Dermis blood vessel endothelial cell (primary cell): Measurements from ENCODE around the gene TIMM44. TPM values are rescaled to one million over a fixed set of nuclear protein-coding genes. Genes with fewer than 3 reads are reported as not detected.
A peak's percentile ranks its signal among the peaks of the same experiment; 100 is the strongest.

ENCODE experiments used
- DNase-seq: peaks from one replicate; pipeline ENCODE4 v3.0.0; 2010
- total RNA-seq: library from RNA; depleted of rRNA; stranded (reverse); fragments of >200 nt; gene quantifications from 2 replicates; pipeline ENCODE4 v1.2.3, GENCODE V29; 2014

The TIMM44 gene
- total RNA-seq, 1 donor from 2014 or later = 53.4 TPM

DNA sequence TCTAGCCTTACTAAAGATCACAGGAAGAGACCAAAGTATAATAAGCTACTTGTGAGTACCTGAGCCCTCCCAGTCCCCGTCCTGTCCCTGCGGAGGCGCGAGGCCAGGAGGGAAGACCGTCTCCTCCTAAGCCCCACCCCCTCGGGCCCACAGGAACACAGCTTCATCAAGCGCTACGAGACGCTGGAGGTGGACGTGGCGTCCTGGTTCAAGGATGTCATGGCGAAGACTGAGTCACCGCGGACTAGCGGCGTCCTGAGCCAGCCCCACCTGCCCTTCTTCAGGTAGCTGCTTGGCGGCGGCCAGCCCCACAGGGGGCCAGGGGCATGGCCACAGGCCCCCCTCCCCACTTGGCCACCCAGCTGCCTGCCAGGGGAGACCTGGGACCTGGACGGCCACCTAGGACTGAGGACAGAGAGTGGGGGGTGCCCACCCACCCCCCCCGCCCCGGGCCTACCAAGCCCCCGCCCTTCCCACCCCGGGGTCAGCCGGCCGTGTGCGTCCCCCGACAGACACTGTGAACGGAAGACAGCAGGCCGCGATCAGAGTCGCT, 31.2 kb downstream of the TIMM44 start:
- DNase-seq = no peak

GRCh38 chr19:7911508-7912143, 31.8 kb downstream of the TIMM44 start:
- no peak for DNase-seq

DNA sequence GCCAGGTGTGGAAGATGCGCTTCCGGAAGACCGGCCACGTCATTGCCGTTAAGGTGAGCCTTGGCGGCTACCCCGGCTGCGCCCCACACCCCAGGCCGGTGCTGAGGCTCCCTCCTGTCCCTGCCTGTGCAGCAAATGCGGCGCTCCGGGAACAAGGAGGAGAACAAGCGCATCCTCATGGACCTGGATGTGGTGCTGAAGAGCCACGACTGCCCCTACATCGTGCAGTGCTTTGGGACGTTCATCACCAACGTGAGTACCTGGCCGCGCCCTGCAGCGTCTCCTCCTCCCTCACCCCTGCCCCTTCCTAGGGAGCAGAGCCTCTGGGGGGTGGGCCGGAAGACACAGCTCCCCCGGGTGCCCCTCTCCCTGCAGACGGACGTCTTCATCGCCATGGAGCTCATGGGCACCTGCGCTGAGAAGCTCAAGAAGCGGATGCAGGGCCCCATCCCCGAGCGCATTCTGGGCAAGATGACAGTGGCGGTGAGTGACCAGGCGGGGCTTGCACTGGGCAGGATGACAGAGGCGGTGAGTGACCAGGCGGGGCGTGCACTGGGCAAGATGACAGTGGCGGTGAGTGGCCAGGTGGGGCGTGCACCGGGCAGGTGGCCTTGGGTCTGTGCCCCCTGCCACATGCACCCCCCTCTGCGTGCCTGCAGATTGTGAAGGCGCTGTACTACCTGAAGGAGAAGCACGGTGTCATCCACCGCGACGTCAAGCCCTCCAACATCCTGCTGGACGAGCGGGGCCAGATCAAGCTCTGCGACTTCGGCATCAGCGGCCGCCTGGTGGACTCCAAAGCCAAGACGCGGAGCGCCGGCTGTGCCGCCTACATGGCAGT, 32.9 kb downstream of the TIMM44 start:
- no peak for DNase-seq

- DNase-seq = no peak
These were observed 33.9 kb downstream of the TIMM44 start for GRCh38 chr19:7909471-7910067.

DNA sequence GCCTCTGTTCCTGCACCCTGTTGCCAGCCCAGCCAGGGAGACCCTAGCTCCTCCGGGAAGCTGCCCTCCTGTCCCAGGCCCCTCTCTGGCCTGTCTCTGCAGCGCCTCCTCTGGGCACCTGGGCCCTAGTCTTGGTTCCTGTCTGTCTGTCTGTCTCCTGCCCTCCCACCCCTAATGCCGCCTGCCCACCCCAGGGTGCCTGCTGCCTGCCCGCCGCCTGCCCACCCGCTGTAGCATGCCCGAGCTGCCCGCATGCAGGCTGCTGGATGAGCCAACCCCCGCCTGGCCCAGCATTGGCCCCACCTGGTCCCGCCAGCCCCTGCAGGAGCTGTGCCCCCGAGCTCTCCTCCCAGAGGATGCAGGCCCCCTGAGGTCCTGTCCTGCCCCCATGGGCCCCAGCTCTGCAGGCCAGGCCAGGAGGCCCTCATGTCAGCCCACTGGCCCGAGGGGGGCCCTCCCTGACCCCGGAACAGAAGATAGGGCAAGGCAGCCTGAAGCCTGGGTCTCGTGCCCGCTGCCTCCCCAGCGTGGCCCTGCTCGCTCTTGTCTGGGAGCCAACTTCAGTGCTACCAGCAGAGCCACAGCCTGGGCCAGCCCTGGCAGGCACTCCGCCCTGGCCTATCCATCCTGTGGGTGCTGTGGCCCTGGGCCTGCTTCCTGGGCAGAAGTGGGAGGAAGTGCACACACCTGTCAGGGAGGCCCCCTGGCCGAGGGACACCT, 34.6 kb downstream of the TIMM44 start:
- no peak for DNase-seq

- DNase-seq = no peak
These were observed 35.3 kb downstream of the TIMM44 start for GRCh38 chr19:7908078-7908699.

DNA sequence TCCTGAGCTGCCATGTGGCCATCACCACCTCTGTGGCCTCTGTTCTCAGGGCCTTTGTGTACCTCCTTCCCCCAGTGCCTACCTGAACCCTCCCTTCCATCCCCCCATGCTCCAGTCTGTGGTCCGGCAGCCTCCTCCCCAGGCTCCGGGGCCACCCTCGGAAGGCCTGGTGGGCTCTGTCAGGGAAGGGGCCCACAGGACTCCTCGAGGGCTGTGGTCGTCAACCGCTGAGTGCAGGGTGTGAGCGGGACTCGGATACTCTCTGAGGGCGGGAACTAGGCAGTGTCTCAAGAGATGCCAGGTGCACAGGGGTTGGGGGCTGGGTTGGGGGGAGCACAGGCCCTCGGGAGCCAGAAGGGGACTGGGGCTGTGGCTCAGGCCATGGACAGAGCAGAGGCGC, 35.9 kb downstream of the TIMM44 start:
- no peak for DNase-seq

GRCh38 chr19:7907122-7907521, 36.3 kb downstream of the TIMM44 start:
- no peak for DNase-seq

- no peak for DNase-seq
These were observed 37.6 kb downstream of the TIMM44 start for GRCh38 chr19:7905859-7906258.

- no peak for DNase-seq
These were observed 38.2 kb downstream of the TIMM44 start for GRCh38 chr19:7905268-7905667.

DNA sequence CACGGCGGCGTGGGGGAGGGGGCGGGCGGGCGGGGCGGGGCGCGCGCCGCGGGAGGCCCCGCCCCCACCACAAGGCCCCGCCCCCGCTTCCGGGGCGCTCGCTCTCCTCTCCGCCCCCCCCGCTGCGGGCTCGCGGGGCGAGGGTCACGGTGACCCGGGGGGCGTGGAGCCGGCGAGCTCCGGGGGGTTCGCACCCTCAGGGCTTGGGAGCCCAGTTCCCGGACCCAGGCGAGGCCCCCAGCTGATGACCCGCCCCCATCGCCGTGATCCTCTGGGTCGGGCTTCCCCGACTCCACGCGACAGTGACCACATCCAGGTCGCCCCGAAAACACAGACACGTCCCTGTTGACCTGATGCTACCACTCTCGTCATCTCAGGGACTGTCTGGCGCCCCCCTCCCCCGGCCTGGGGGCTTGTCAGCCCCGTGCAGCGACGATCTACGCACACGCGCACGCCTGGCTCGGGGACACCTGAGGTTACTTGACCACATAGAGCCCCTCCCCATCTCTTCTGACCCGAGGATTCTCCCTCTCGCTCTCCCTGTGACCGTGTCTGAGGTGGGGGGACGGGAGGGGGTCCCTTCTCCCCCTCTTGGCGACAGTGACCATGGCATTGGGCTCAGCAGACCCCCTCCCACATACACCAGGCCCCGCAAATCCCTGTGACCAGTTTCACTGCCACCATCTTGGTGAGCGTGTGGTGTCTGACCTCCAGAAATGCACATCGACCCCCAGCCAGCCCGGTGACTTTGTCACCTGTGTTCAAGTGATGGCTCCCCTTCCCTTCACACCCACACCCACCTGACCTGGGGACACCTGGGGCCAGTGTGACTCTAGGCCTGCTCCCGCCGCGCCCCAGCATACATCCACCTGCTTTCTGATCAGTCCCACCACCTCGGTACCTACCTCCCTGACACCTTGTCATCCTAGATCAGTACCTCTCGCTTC, 39.1 kb downstream of the TIMM44 start:
- DNase-seq = peak; percentile 30

- DNase-seq = peak; percentile 100
These were observed 40.0 kb downstream of the TIMM44 start, which contains the start of gene MAP2K7 for GRCh38 chr19:7903244-7904073. Gene MAP2K7 (plus strand): TSS chr19:7903877. CDS start chr19:7903945, 68 bp downstream.

DNA sequence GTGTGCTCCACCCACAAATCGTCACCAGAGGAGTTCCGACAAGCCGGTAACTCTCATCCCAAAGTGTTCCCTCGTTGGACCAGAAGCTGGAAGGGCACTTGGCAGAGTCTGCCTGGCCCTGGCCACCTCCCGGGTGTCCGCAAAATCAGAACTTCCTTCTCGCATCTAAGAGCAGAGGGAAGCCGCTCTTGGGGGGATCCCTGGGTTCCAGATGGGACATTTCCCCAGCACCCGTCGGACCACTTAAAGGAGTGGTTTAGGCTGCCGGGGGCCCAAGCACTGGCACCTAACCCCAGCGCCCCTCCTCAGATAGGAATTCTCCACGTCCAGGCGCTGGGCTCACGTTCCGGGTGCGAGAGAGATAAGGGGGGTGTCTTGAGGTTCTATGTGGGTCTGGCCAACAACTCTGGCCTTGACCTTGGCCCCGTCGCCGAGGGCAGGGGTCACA, 40.6 kb downstream of the TIMM44 start:
- no peak for DNase-seq

DNA sequence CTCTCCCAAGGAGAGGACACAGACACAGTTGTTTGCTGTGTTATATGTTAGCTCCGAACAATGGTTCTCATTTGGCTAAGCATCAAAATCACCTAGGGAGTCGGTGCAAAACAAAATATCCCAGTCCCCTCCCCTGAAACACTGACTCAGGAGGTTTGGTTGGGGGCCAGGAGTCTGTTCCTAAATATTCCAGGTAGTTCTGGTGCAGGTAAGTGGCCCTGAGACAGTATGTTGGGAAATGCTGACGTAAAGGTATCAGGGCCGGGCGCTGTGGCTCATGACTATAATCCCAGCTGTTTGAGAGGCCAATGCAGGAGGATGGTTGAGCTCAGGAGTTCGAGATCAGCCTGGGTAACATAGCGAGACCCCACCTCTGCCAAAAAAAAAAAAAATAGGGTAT, 42.1 kb downstream of the TIMM44 start:
- no peak for DNase-seq

- no peak for DNase-seq
These were observed 42.5 kb downstream of the TIMM44 start for GRCh38 chr19:7900931-7901330.

DNA sequence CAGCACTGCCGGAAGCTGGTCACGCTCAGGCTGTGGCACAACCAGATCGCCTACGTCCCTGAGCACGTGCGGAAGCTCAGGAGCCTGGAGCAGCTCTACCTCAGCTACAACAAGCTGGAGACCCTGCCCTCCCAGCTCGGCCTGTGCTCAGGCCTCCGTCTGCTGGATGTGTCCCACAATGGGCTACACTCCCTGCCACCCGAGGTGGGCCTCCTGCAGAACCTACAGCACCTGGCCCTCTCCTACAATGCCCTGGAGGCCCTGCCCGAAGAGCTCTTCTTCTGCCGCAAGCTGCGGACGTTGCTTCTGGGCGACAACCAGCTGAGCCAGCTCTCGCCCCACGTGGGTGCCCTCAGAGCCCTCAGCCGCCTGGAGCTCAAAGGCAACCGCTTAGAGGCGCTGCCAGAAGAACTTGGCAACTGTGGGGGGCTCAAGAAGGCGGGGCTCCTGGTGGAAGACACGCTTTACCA, 43.0 kb downstream of the TIMM44 start:
- no peak for DNase-seq

DNA sequence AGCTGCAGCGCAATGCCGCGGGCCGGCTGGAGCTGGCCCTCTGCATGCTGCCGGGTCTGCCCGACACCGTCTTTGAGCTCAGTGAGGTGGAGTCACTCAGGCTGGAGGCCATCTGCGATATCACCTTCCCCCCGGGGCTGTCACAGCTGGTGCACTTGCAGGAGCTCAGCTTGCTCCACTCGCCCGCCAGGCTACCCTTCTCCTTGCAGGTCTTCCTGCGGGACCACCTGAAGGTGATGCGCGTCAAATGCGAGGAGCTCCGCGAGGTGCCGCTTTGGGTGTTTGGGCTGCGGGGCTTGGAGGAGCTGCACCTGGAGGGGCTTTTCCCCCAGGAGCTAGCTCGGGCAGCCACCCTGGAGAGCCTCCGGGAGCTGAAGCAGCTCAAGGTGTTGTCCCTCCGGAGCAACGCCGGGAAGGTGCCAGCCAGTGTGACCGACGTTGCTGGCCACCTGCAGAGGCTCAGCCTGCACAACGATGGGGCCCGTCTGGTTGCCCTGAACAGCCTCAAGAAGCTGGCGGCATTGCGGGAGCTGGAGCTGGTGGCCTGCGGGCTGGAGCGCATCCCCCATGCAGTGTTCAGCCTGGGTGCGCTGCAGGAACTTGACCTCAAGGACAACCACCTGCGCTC, 43.6 kb downstream of the TIMM44 start:
- DNase-seq = no peak

GRCh38 chr19:7898967-7899366, 44.5 kb downstream of the TIMM44 start:
- DNase-seq = no peak

DNA sequence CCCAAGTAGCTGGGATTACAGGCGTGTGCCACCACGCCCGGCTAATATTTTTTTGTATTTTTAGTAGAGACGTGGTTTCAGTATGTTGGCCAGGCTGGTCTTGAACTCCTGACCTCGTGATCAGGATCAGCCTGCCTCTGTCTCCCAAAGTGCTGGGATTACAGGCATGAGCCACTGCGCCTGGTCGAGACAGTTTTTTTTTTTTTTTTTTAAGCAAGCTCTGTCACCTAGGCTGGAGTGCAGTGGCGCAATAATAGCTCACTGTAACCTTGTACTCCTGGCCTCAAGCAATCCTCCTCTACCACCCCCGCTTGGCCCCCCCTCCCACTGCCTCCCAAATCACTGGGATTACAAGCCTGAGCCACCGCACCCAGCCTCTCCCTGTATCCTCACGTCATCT, 46.2 kb downstream of the TIMM44 start:
- no peak for DNase-seq
